ENCODE data around the gene PRSS50. TPM values are rescaled to one million over a fixed set of nuclear protein-coding genes. Genes with fewer than 3 reads are reported as not detected.

The PRSS50 gene
- total RNA-seq, 1 experiment from 2014 or later = not detected

- Mint-ChIP-seq H3K36me3 (ENCODE audit: insufficient read depth, unreplicated experiment) (no peaks in the 10 kb centered on the region), H3K27ac (ENCODE audit: unreplicated experiment) (no peak overlapping the region), H3K4me1 (ENCODE audit: low read depth, unreplicated experiment) (no peaks in the 10 kb centered on the region), H3K9me3 (ENCODE audit: unreplicated experiment) (no peaks in the 10 kb centered on the region), H3K4me3 (ENCODE audit: unreplicated experiment) (no peak overlapping the region), H3K27me3 (ENCODE audit: insufficient read depth, unreplicated experiment) (no peaks in the 10 kb centered on the region)
- no peak overlapping the region for H3K4me3 ChIP-seq (ENCODE audit: low read depth, low read length)
- ChIA-PET POLR2A (no interaction called here), CTCF (no interaction called here)
- DNase-seq = peak in 1 of 2 experiments; percentile 29
- H3K9me3 ChIP-seq = no peaks in the 10 kb centered on the region
- TF ChIP-seq, protein P1, sequence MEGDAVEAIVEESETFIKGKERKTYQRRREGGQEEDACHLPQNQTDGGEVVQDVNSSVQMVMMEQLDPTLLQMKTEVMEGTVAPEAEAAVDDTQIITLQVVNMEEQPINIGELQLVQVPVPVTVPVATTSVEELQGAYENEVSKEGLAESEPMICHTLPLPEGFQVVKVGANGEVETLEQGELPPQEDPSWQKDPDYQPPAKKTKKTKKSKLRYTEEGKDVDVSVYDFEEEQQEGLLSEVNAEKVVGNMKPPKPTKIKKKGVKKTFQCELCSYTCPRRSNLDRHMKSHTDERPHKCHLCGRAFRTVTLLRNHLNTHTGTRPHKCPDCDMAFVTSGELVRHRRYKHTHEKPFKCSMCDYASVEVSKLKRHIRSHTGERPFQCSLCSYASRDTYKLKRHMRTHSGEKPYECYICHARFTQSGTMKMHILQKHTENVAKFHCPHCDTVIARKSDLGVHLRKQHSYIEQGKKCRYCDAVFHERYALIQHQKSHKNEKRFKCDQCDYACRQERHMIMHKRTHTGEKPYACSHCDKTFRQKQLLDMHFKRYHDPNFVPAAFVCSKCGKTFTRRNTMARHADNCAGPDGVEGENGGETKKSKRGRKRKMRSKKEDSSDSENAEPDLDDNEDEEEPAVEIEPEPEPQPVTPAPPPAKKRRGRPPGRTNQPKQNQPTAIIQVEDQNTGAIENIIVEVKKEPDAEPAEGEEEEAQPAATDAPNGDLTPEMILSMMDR (IDR thresholded peaks at IDR 0.05; ENCODE audit: insufficient read depth in 1 of 2, low read depth in 1 of 2, low read length in 1 of 2, severe bottlenecking in 1 of 2, unreplicated experiment in 1 of 2) = no peak
- BruUV-seq (replicated peaks) = no TSS peak
- H3K36me3 ChIP-seq (ENCODE audit: control insufficient read depth, insufficient read depth, low read length) = no peaks in the 10 kb centered on the region
- intact Hi-C loops (cut with micrococcal nuclease; ENCODE audit: unreplicated experiment) = no loop called here
- H3K4me1 ChIP-seq = no peaks in the 10 kb centered on the region
- H3K27me3 ChIP-seq (replicated peaks; ENCODE audit: control insufficient read depth, insufficient read depth, low read length) = no peaks in the 10 kb centered on the region
These were observed 45.9 kb downstream of the PRSS50 start for GRCh38 chr3:46671541-46672348.

GRCh38 chr3:46670891-46671427, 46.7 kb downstream of the PRSS50 start:
- BruUV-seq (replicated peaks) = no TSS peak
- H3K36me3 Mint-ChIP-seq (ENCODE audit: insufficient read depth, unreplicated experiment) = no peaks in the 10 kb centered on the region
- ChIA-PET POLR2A (no interaction called here), CTCF (no interaction called here)
- Histone ChIP-seq H3K4me3 (ENCODE audit: low read depth, low read length) (no peak overlapping the region), H3K9me3 (no peaks in the 10 kb centered on the region), H3K27me3 (replicated peaks; ENCODE audit: control insufficient read depth, insufficient read depth, low read length) (no peaks in the 10 kb centered on the region), H3K4me1 (no peaks in the 10 kb centered on the region), H3K36me3 (ENCODE audit: control insufficient read depth, insufficient read depth, low read length) (no peaks in the 10 kb centered on the region)
- no peaks in the 10 kb centered on the region for H3K27me3 Mint-ChIP-seq (ENCODE audit: insufficient read depth, unreplicated experiment)
- no peaks in the 10 kb centered on the region for H3K9me3 Mint-ChIP-seq (ENCODE audit: unreplicated experiment)
- H3K4me1 Mint-ChIP-seq (ENCODE audit: low read depth, unreplicated experiment) = no peaks in the 10 kb centered on the region
- H3K4me3 Mint-ChIP-seq (ENCODE audit: unreplicated experiment) = no peak overlapping the region
- no peak overlapping the region for H3K27ac Mint-ChIP-seq (ENCODE audit: unreplicated experiment)
- peak in 1 of 2 experiments; percentile 26 for DNase-seq
- intact Hi-C loops (cut with micrococcal nuclease; ENCODE audit: unreplicated experiment) = no loop called here
- TF ChIP-seq, protein P1 (IDR thresholded peaks at IDR 0.05; ENCODE audit: insufficient read depth in 1 of 2, low read depth in 1 of 2, low read length in 1 of 2, severe bottlenecking in 1 of 2, unreplicated experiment in 1 of 2) = no peak

GRCh38 chr3:46670000-46670890, 47.4 kb downstream of the PRSS50 start:
- no peaks in the 10 kb centered on the region for H3K4me1 ChIP-seq
- CTCF ChIA-PET = no interaction called here
- no peaks in the 10 kb centered on the region for H3K9me3 Mint-ChIP-seq (ENCODE audit: unreplicated experiment)
- H3K27me3 Mint-ChIP-seq (ENCODE audit: insufficient read depth, unreplicated experiment) = no peaks in the 10 kb centered on the region
- no peak overlapping the region for H3K4me3 ChIP-seq (ENCODE audit: low read depth, low read length)
- no peak overlapping the region for H3K4me3 Mint-ChIP-seq (ENCODE audit: unreplicated experiment)
- H3K27me3 ChIP-seq (replicated peaks; ENCODE audit: control insufficient read depth, insufficient read depth, low read length) = no peaks in the 10 kb centered on the region
- POLR2A ChIA-PET = no interaction called here
- no peaks in the 10 kb centered on the region for H3K9me3 ChIP-seq
- intact Hi-C loops (cut with micrococcal nuclease; ENCODE audit: unreplicated experiment) = no loop called here
- no peaks in the 10 kb centered on the region for H3K36me3 Mint-ChIP-seq (ENCODE audit: insufficient read depth, unreplicated experiment)
- DNase-seq = peak in 1 of 2 experiments; percentile 12
- TF ChIP-seq, protein P1 (IDR thresholded peaks at IDR 0.05; ENCODE audit: insufficient read depth in 1 of 2, low read depth in 1 of 2, low read length in 1 of 2, severe bottlenecking in 1 of 2, unreplicated experiment in 1 of 2) = no peak
- no peaks in the 10 kb centered on the region for H3K4me1 Mint-ChIP-seq (ENCODE audit: low read depth, unreplicated experiment)
- H3K36me3 ChIP-seq (ENCODE audit: control insufficient read depth, insufficient read depth, low read length) = no peaks in the 10 kb centered on the region
- no TSS peak for BruUV-seq (replicated peaks)
- H3K27ac Mint-ChIP-seq (ENCODE audit: unreplicated experiment) = no peak overlapping the region
